ENCODE measurements around the gene HOXD4.

The HOXD4 gene

GRCh38 chr2:176138526-176138922 lies 12.8 kb upstream of the HOXD4 start:
- peaks cover 54% of the 10 kb centered on the region for H3K4me1 Mint-ChIP-seq
- TF ChIP-seq CTCF (IDR thresholded peaks at IDR 0.05) = no peak
- H3K4me3 Mint-ChIP-seq = peak overlapping the region; percentile 100
- peak overlapping the region; percentile 100 for H3K27ac Mint-ChIP-seq
- H3K27me3 Mint-ChIP-seq (ENCODE audit: low read depth, poor library complexity) = peaks cover 13% of the 10 kb centered on the region
- DNase-seq = no peak
- H3K36me3 Mint-ChIP-seq (ENCODE audit: low read depth) = peaks cover 43% of the 10 kb centered on the region
- no peaks in the 10 kb centered on the region for H3K9me3 Mint-ChIP-seq

- Mint-ChIP-seq H3K27ac (peak overlapping the region; percentile 100), H3K4me1 (peaks cover 54% of the 10 kb centered on the region), H3K4me3 (peak overlapping the region; percentile 100), H3K27me3 (ENCODE audit: low read depth, poor library complexity) (peaks cover 13% of the 10 kb centered on the region), H3K36me3 (ENCODE audit: low read depth) (peaks cover 48% of the 10 kb centered on the region), H3K9me3 (no peaks in the 10 kb centered on the region)
- TF ChIP-seq CTCF (IDR thresholded peaks at IDR 0.05) = no peak
- no peak for DNase-seq
Observed at GRCh38 chr2:176138923-176139660, 12.3 kb upstream of the HOXD4 start.

GRCh38 chr2:176139661-176140512 lies 11.5 kb upstream of the HOXD4 start:
- H3K36me3 Mint-ChIP-seq (ENCODE audit: low read depth) = peaks cover 53% of the 10 kb centered on the region
- H3K4me1 Mint-ChIP-seq = peaks cover 54% of the 10 kb centered on the region
- H3K4me3 Mint-ChIP-seq = peak overlapping the region; percentile 100
- peaks cover 13% of the 10 kb centered on the region for H3K27me3 Mint-ChIP-seq (ENCODE audit: low read depth, poor library complexity)
- H3K27ac Mint-ChIP-seq = peak overlapping the region; percentile 100
- no peaks in the 10 kb centered on the region for H3K9me3 Mint-ChIP-seq
- no peak for DNase-seq
- TF ChIP-seq CTCF (IDR thresholded peaks at IDR 0.05) = no peak

- Mint-ChIP-seq H3K36me3 (ENCODE audit: low read depth) (peaks cover 53% of the 10 kb centered on the region), H3K27me3 (ENCODE audit: low read depth, poor library complexity) (peaks cover 8% of the 10 kb centered on the region), H3K9me3 (no peaks in the 10 kb centered on the region), H3K27ac (peak overlapping the region; percentile 97), H3K4me1 (peaks cover 54% of the 10 kb centered on the region), H3K4me3 (peak overlapping the region; percentile 100)
- peak; percentile 92 for DNase-seq
- peak; percentile 94 for TF ChIP-seq CTCF (IDR thresholded peaks at IDR 0.05)
Observed at GRCh38 chr2:176140513-176141317, 10.6 kb upstream of the HOXD4 start.

- H3K9me3 Mint-ChIP-seq = no peaks in the 10 kb centered on the region
- peaks cover 2% of the 10 kb centered on the region for H3K27me3 Mint-ChIP-seq (ENCODE audit: low read depth, poor library complexity)
- H3K4me3 Mint-ChIP-seq = peak overlapping the region; percentile 100
- H3K36me3 Mint-ChIP-seq (ENCODE audit: low read depth) = peaks cover 65% of the 10 kb centered on the region
- DNase-seq = no peak
- H3K27ac Mint-ChIP-seq = peak overlapping the region; percentile 97
- no peak for TF ChIP-seq CTCF (IDR thresholded peaks at IDR 0.05)
- H3K4me1 Mint-ChIP-seq = peaks cover 59% of the 10 kb centered on the region
Observed at GRCh38 chr2:176142281-176142680, 9.1 kb upstream of the HOXD4 start.
